OCI-LY3 (cell line): ENCODE data around the gene PPP1R37.
"Not testable (repeated sequence)": the region's sequence is repeated elsewhere in the genome, so short reads cannot be mapped to it uniquely, and the experiment has no call there.

Experiments used
- H2AFZ ChIP-seq: fragments of 200-600, 300-600 bp; shearing (Covaris generic); 2 replicates; pipeline ENCODE4 v1.6.0; 2014; ENCODE audit warnings: antibody characterized with exemption, low read depth, low read length
- H3K27ac ChIP-seq: fragments of 200-600, 300-600 bp; sonication (generic); 2 replicates; pipeline ENCODE4 v1.5.1; 2014; ENCODE audit warnings: mild to moderate bottlenecking, low read length, moderate library complexity, mixed read lengths
- H3K27me3 ChIP-seq: fragments of 200-600, 300-600 bp; sonication (generic); 2 replicates; pipeline ENCODE4 v1.6.1; 2014; ENCODE audit warnings: low read depth, low read length, mixed read lengths
- H3K36me3 ChIP-seq: fragments of 200-600, 300-600 bp; sonication (generic); replicated peaks from 2 replicates; pipeline ENCODE3; 2014; ENCODE audit warnings: low read depth, low read length, mixed read lengths
- H3K4me1 ChIP-seq: fragments of 300-600, 200-600 bp; sonication (generic); 2 replicates; pipeline ENCODE4 v1.6.1; 2014; ENCODE audit warnings: low read length, mixed read lengths
- H3K4me2 ChIP-seq: fragments of 200-600, 300-600 bp; sonication (generic); 2 replicates; pipeline ENCODE4 v1.6.1; 2014; ENCODE audit warnings: low read length, mixed read lengths
- H3K4me3 ChIP-seq: fragments of 300-600, 200-600 bp; sonication (generic); 2 replicates; pipeline ENCODE4 v1.5.1; 2014; ENCODE audit warnings: antibody characterized with exemption, mild to moderate bottlenecking, low read length, moderate library complexity
- H3K79me2 ChIP-seq: fragments of 300-600, 200-600 bp; shearing (Covaris generic); 2 replicates; pipeline ENCODE4 v1.6.1; 2014; ENCODE audit warnings: mild to moderate bottlenecking, low read length, mixed read lengths
- H3K9ac ChIP-seq: fragments of 300-600, 200-600 bp; shearing (Covaris generic); 2 replicates; pipeline ENCODE4 v1.6.0; 2014; ENCODE audit warnings: mild to moderate bottlenecking, low read length, moderate library complexity
- H3K9me3 ChIP-seq: fragments of 200-600, 300-600 bp; shearing (Covaris generic); 2 replicates; pipeline ENCODE4 v1.6.1; 2014; ENCODE audit warnings: low read length, mixed read lengths; ENCODE audit not compliant: insufficient read depth
- H4K20me1 ChIP-seq: fragments of 200-600, 300-600 bp; sonication (generic); 2 replicates; pipeline ENCODE4 v1.6.1; 2016; ENCODE audit warnings: low read length, mixed read lengths; ENCODE audit not compliant: insufficient read depth
- CTCF ChIP-seq: fragments of 200-600, 300-600 bp; sonication (generic); IDR thresholded peaks from 2 replicates; pipeline ENCODE4 v1.5.1; 2014; ENCODE audit warnings: antibody characterized with exemption, low read length, low read depth
- EZH2phosphoT487 ChIP-seq: fragments of 200-600 bp; shearing (Covaris generic); IDR thresholded peaks from 2 replicates; pipeline ENCODE4 v1.6.1; 2018; ENCODE audit warnings: antibody characterized with exemption, mixed run types, low read depth

Gene PPP1R37

GRCh38 chr19:45115809-45116615, 23.0 kb downstream of the PPP1R37 start:
- H3K9me3 ChIP-seq, result no peaks in the 10 kb centered on the region
- H3K4me2 ChIP-seq, result no peak overlapping the region
- H3K9ac ChIP-seq, result no peak overlapping the region
- H3K27ac ChIP-seq, result no peak overlapping the region
- no peak overlapping the region for H2AFZ ChIP-seq
- H3K79me2 ChIP-seq, result peaks cover 79% of the 10 kb centered on the region
- no peaks in the 10 kb centered on the region for H3K27me3 ChIP-seq
- no peaks in the 10 kb centered on the region for H3K36me3 ChIP-seq
- TF ChIP-seq CTCF, result no peak
- TF ChIP-seq EZH2phosphoT487, result no peak
- H4K20me1 ChIP-seq, result peaks cover 71% of the 10 kb centered on the region
- peaks cover 37% of the 10 kb centered on the region for H3K4me1 ChIP-seq
- H3K4me3 ChIP-seq, result no peak overlapping the region

GRCh38 chr19:45117167-45117594, 24.2 kb downstream of the PPP1R37 start:
- Histone ChIP-seq H3K79me2 (peaks cover 81% of the 10 kb centered on the region), H3K27ac (no peak overlapping the region), H3K4me3 (no peak overlapping the region), H3K4me1 (peaks cover 37% of the 10 kb centered on the region), H3K9me3 (no peaks in the 10 kb centered on the region), H3K4me2 (peak overlapping the region; percentile 31; the same call in 1 of the 2 replicates), H3K9ac (no peak overlapping the region), H3K36me3 (no peaks in the 10 kb centered on the region), H4K20me1 (peaks cover 76% of the 10 kb centered on the region), H3K27me3 (no peaks in the 10 kb centered on the region), H2AFZ (no peak overlapping the region)
- TF ChIP-seq CTCF (no peak), EZH2phosphoT487 (no peak)

- Histone ChIP-seq H3K9me3 (no peaks in the 10 kb centered on the region), H3K4me3 (no peak overlapping the region), H3K27me3 (no peaks in the 10 kb centered on the region), H3K9ac (no peak overlapping the region), H3K4me1 (peaks cover 37% of the 10 kb centered on the region), H3K27ac (no peak overlapping the region), H4K20me1 (peaks cover 76% of the 10 kb centered on the region), H3K4me2 (no peak overlapping the region), H2AFZ (no peak overlapping the region), H3K79me2 (peaks cover 80% of the 10 kb centered on the region), H3K36me3 (no peaks in the 10 kb centered on the region)
- no peak for TF ChIP-seq EZH2phosphoT487
- TF ChIP-seq CTCF, result no peak
Observed at GRCh38 chr19:45117671-45118070, 24.7 kb downstream of the PPP1R37 start.

GRCh38 chr19:45118106-45118505, 25.1 kb downstream of the PPP1R37 start:
- TF ChIP-seq EZH2phosphoT487 (no peak), CTCF (no peak)
- H3K9ac ChIP-seq, result no peak overlapping the region
- peaks cover 73% of the 10 kb centered on the region for H4K20me1 ChIP-seq
- no peak overlapping the region for H2AFZ ChIP-seq
- H3K4me3 ChIP-seq, result no peak overlapping the region
- H3K4me1 ChIP-seq, result peaks cover 37% of the 10 kb centered on the region
- H3K9me3 ChIP-seq, result no peaks in the 10 kb centered on the region
- no peaks in the 10 kb centered on the region for H3K27me3 ChIP-seq
- H3K79me2 ChIP-seq, result peaks cover 75% of the 10 kb centered on the region
- peak overlapping the region; percentile 9 for H3K4me2 ChIP-seq
- no peak overlapping the region for H3K27ac ChIP-seq
- no peaks in the 10 kb centered on the region for H3K36me3 ChIP-seq

- not testable (repeated sequence) for H2AFZ ChIP-seq, H3K27me3 ChIP-seq, H3K9ac ChIP-seq, H3K4me3 ChIP-seq, H3K9me3 ChIP-seq, H3K36me3 ChIP-seq, H3K27ac ChIP-seq
- peaks cover 69% of the 10 kb centered on the region for H3K79me2 ChIP-seq
- peaks cover 34% of the 10 kb centered on the region for H3K4me1 ChIP-seq
- H3K4me2 ChIP-seq, result peak overlapping the region; percentile 9
- H4K20me1 ChIP-seq, result peaks cover 69% of the 10 kb centered on the region
Observed at GRCh38 chr19:45118591-45119355, 25.8 kb downstream of the PPP1R37 start.
